Peyer's patch (tissue), 4 donors: Measurements from ENCODE around the gene TBX21.

Experiments
- CTCF ChIP-seq, 6 experiments: fragments of 450-650 bp in 4 of 6; fragments of 200-600 bp in 2 of 6; sonication (generic) in 1 of 6; IDR thresholded peaks; one replicate each; pipeline ENCODE4 v1.5.1; 2017 to 2019; ENCODE audit warnings: antibody characterized with exemption in 6 of 6, mild to moderate bottlenecking in 3 of 6, moderate library complexity in 1 of 6
- POLR2A ChIP-seq, 2 donors: fragments of 450-650 bp; IDR thresholded peaks; one replicate each; pipeline ENCODE4 v1.5.1; 2017; ENCODE audit warnings: antibody characterized with exemption in 2 of 2, mild to moderate bottlenecking in 2 of 2, moderate library complexity in 2 of 2

- TF ChIP-seq CTCF (IDR thresholded peaks at IDR 0.05) (no peak), POLR2A (IDR thresholded peaks at IDR 0.05) (no peak)
Observed at GRCh38 chr17:47707884-47708283, 25.2 kb upstream of the TBX21 start.
